ENCODE data around the gene XRCC4. TPM values are rescaled to one million over a fixed set of nuclear protein-coding genes. Genes with fewer than 3 reads are reported as not detected.

XRCC4 gene
- total and polyA plus RNA-seq, 9 of the 15 experiments (the other 6 are each of a cell fraction or from before 2014, with no cell fraction given), result 13.6 to 61.6 (median 22.4) TPM

DNA sequence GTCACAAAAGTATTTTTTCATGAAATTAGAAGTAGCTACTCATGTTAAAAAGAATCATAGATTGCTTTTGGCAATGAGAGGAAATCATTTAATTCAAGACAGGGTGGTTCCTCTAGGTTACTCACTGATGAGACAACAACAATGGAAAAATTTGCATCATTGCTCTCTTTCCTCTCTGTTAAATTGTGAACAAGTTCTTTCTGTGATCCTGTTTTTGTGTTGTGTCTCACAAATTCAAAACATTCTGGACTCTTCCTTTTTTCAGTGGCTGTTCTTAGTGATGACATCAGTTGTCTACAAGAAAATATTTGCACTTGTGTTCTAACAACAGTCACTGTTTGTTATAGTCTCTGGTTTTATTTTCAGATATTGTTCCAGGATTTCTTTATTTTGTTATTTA is 95.3 kb downstream of the XRCC4 start:
- no peak overlapping the region for H3K9ac ChIP-seq (ENCODE audit: insufficient read depth in 1 of 2, low read depth in 2 of 2, low read length in 2 of 2)
- POLR2A ChIA-PET, result no interaction called here
- H3K4me2 ChIP-seq (ENCODE audit: insufficient read depth, low read length), result no peak overlapping the region
- no peaks in the 10 kb centered on the region for H4K20me1 ChIP-seq (replicated peaks; ENCODE audit: control insufficient read depth, insufficient read depth, low read length)
- no peak for DNase-seq (ENCODE audit: extremely low read depth in 1 of 4, low spot score in 3 of 4)
- CTCF ChIA-PET (ENCODE audit: low intra/inter-chr PET ratio), result no interaction called here
- ATAC-seq, result no peak
- H3K9me1 ChIP-seq (ENCODE audit: control insufficient read depth, insufficient read depth, low read length), result no peaks in the 10 kb centered on the region
- no peak overlapping the region for H3K27ac ChIP-seq (ENCODE audit: extremely low read depth, low read depth, low read length)
- no TSS peak for BruUV-seq (replicated peaks)
- H3K27me3 ChIP-seq (ENCODE audit: control insufficient read depth in 2 of 2, insufficient read depth in 2 of 2, low read length in 2 of 2), result no peaks in the 10 kb centered on the region
- in situ Hi-C loops (cut with MboI) (no loop called here), intact Hi-C loops (cut with micrococcal nuclease) (no loop called here)
- H3K36me3 ChIP-seq (ENCODE audit: control insufficient read depth, insufficient read depth, low read length), result no peaks in the 10 kb centered on the region
- no peaks in the 10 kb centered on the region for H3K79me2 ChIP-seq (ENCODE audit: control insufficient read depth, insufficient read depth, low read length)
- no peak for FAIRE-seq
- no peaks in the 10 kb centered on the region for H3K4me1 ChIP-seq (replicated peaks in 1 of 2; ENCODE audit: control insufficient read depth in 2 of 2, insufficient read depth in 2 of 2, low read length in 2 of 2)
- no peaks in the 10 kb centered on the region for H3K9me3 ChIP-seq (replicated peaks; ENCODE audit: control insufficient read depth, insufficient read depth, low read depth, low read length)
- H3K4me3 ChIP-seq, result no peak overlapping the region
- no peak overlapping the region for H2AFZ ChIP-seq (ENCODE audit: low read depth, low read length)
- TF ChIP-seq ZNF311 (CRISPR knock-in tag; IDR thresholded peaks at IDR 0.05) (no peak), ZNF224 (CRISPR knock-in tag; IDR thresholded peaks at IDR 0.05) (no peak), NUFIP1 (IDR thresholded peaks at IDR 0.05; ENCODE audit: partially characterized antibody) (no peak), ZNF184 (CRISPR knock-in tag; IDR thresholded peaks at IDR 0.05) (no peak), MTF1 (CRISPR knock-in tag; IDR thresholded peaks at IDR 0.05; ENCODE audit: borderline replicate concordance) (no peak), PTBP1 (IDR thresholded peaks at IDR 0.05; ENCODE audit: low read depth, low read length) (no peak), MAZ (CRISPR knock-in tag; conservative IDR thresholded peaks at IDR 0.05 in 1 of 2, IDR thresholded peaks at IDR 0.05 in 1 of 2) (no peak), ZNF696 (CRISPR knock-in tag; conservative IDR thresholded peaks at IDR 0.05) (no peak)
- TF ChIP-seq, protein P1, sequence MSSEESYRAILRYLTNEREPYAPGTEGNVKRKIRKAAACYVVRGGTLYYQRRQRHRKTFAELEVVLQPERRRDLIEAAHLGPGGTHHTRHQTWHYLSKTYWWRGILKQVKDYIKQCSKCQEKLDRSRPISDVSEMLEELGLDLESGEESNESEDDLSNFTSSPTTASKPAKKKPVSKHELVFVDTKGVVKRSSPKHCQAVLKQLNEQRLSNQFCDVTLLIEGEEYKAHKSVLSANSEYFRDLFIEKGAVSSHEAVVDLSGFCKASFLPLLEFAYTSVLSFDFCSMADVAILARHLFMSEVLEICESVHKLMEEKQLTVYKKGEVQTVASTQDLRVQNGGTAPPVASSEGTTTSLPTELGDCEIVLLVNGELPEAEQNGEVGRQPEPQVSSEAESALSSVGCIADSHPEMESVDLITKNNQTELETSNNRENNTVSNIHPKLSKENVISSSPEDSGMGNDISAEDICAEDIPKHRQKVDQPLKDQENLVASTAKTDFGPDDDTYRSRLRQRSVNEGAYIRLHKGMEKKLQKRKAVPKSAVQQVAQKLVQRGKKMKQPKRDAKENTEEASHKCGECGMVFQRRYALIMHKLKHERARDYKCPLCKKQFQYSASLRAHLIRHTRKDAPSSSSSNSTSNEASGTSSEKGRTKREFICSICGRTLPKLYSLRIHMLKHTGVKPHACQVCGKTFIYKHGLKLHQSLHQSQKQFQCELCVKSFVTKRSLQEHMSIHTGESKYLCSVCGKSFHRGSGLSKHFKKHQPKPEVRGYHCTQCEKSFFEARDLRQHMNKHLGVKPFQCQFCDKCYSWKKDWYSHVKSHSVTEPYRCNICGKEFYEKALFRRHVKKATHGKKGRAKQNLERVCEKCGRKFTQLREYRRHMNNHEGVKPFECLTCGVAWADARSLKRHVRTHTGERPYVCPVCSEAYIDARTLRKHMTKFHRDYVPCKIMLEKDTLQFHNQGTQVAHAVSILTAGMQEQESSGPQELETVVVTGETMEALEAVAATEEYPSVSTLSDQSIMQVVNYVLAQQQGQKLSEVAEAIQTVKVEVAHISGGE (CRISPR knock-in tag; IDR thresholded peaks at IDR 0.05), result no peak
- TF ChIP-seq, protein P2, sequence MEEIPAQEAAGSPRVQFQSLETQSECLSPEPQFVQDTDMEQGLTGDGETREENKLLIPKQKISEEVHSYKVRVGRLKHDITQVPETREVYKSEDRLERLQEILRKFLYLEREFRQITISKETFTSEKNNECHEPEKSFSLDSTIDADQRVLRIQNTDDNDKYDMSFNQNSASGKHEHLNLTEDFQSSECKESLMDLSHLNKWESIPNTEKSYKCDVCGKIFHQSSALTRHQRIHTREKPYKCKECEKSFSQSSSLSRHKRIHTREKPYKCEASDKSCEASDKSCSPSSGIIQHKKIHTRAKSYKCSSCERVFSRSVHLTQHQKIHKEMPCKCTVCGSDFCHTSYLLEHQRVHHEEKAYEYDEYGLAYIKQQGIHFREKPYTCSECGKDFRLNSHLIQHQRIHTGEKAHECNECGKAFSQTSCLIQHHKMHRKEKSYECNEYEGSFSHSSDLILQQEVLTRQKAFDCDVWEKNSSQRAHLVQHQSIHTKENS (CRISPR knock-in tag; IDR thresholded peaks at IDR 0.05), result no peak
- TF ChIP-seq, protein P3, sequence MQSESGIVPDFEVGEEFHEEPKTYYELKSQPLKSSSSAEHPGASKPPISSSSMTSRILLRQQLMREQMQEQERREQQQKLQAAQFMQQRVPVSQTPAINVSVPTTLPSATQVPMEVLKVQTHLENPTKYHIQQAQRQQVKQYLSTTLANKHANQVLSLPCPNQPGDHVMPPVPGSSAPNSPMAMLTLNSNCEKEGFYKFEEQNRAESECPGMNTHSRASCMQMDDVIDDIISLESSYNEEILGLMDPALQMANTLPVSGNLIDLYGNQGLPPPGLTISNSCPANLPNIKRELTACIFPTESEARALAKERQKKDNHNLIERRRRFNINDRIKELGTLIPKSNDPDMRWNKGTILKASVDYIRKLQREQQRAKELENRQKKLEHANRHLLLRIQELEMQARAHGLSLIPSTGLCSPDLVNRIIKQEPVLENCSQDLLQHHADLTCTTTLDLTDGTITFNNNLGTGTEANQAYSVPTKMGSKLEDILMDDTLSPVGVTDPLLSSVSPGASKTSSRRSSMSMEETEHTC (IDR thresholded peaks at IDR 0.05), result no peak
- TF ChIP-seq, protein P4, sequence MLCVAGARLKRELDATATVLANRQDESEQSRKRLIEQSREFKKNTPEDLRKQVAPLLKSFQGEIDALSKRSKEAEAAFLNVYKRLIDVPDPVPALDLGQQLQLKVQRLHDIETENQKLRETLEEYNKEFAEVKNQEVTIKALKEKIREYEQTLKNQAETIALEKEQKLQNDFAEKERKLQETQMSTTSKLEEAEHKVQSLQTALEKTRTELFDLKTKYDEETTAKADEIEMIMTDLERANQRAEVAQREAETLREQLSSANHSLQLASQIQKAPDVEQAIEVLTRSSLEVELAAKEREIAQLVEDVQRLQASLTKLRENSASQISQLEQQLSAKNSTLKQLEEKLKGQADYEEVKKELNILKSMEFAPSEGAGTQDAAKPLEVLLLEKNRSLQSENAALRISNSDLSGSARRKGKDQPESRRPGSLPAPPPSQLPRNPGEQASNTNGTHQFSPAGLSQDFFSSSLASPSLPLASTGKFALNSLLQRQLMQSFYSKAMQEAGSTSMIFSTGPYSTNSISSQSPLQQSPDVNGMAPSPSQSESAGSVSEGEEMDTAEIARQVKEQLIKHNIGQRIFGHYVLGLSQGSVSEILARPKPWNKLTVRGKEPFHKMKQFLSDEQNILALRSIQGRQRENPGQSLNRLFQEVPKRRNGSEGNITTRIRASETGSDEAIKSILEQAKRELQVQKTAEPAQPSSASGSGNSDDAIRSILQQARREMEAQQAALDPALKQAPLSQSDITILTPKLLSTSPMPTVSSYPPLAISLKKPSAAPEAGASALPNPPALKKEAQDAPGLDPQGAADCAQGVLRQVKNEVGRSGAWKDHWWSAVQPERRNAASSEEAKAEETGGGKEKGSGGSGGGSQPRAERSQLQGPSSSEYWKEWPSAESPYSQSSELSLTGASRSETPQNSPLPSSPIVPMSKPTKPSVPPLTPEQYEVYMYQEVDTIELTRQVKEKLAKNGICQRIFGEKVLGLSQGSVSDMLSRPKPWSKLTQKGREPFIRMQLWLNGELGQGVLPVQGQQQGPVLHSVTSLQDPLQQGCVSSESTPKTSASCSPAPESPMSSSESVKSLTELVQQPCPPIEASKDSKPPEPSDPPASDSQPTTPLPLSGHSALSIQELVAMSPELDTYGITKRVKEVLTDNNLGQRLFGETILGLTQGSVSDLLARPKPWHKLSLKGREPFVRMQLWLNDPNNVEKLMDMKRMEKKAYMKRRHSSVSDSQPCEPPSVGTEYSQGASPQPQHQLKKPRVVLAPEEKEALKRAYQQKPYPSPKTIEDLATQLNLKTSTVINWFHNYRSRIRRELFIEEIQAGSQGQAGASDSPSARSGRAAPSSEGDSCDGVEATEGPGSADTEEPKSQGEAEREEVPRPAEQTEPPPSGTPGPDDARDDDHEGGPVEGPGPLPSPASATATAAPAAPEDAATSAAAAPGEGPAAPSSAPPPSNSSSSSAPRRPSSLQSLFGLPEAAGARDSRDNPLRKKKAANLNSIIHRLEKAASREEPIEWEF (CRISPR knock-in tag; IDR thresholded peaks at IDR 0.05), result no peak
